ENCODE data around the gene TRIM26. TPM values are rescaled to one million over a fixed set of nuclear protein-coding genes. Genes with fewer than 3 reads are reported as not detected.

Gene TRIM26
- total and polyA plus RNA-seq, 2 of the 8 experiments (the other 6 are each of a cell fraction or from before 2014, with no cell fraction given) = 21.5 to 32.3 TPM

GRCh38 chr6:30156262-30156599 lies 57.0 kb downstream of the TRIM26 start:
- Histone ChIP-seq H3K27me3 (replicated peaks in 1 of 4; ENCODE audit: control insufficient read depth in 3 of 4, extremely low read depth in 1 of 4, insufficient read depth in 3 of 4, low read length in 3 of 4) (peaks cover 0 to 4% (median 1%) of the 10 kb centered on the region in 4 experiments; a peak in 3 of 7 replicates), H2AK5ac (ENCODE audit: low read depth, low read length) (no peak overlapping the region), H3K79me2 (ENCODE audit: control insufficient read depth in 1 of 2, insufficient read depth in 2 of 2, low read length in 2 of 2) (no peaks in the 10 kb centered on the region), H3K9ac (replicated peaks in 1 of 4; ENCODE audit: extremely low read depth in 1 of 4, low read depth in 3 of 4, low read length in 3 of 4) (no peak overlapping the region), H3K27ac (ENCODE audit: low read depth, low read length) (no peak overlapping the region), H3K23ac (ENCODE audit: insufficient read length) (no peak overlapping the region), H3K4me1 (replicated peaks in 1 of 4; ENCODE audit: control insufficient read depth in 3 of 4, insufficient read depth in 4 of 4, low read length in 3 of 4) (no peaks in the 10 kb centered on the region), H3K9me3 (ENCODE audit: insufficient read depth in 2 of 2, low read depth in 1 of 2, low read length in 1 of 2) (no peaks in the 10 kb centered on the region), H2BK15ac (ENCODE audit: low read length) (no peak overlapping the region), H4K91ac (replicated peaks; ENCODE audit: insufficient read length, low read length) (no peak overlapping the region), H3K14ac (ENCODE audit: insufficient read length) (no peak overlapping the region), H3K36me3 (ENCODE audit: control insufficient read depth in 2 of 4, insufficient read depth in 4 of 4, low read length in 3 of 4) (no peaks in the 10 kb centered on the region), H2AFZ (ENCODE audit: low read length) (no peak overlapping the region), H2BK20ac (ENCODE audit: low read length) (no peak overlapping the region), H4K20me1 (replicated peaks in 1 of 2; ENCODE audit: control insufficient read depth in 1 of 2, insufficient read depth in 2 of 2, low read length in 2 of 2) (no peaks in the 10 kb centered on the region), H3K23me2 (ENCODE audit: low read depth, low read length) (no peaks in the 10 kb centered on the region), H3K4me2 (ENCODE audit: insufficient read depth in 1 of 2, low read depth in 2 of 2, low read length in 2 of 2) (no peak overlapping the region), H3K18ac (ENCODE audit: extremely low read depth, low read length) (no peak overlapping the region), H3K4me3 (ENCODE audit: extremely low read depth in 1 of 4, insufficient read depth in 2 of 4, low read depth in 3 of 4, low read length in 4 of 4) (no peak overlapping the region), H2BK120ac (replicated peaks; ENCODE audit: low read depth, low read length) (no peak overlapping the region), H4K8ac (ENCODE audit: extremely low read depth, insufficient read depth, low read length) (no peak overlapping the region), H3K56ac (replicated peaks; ENCODE audit: insufficient read length, low read depth, low read length) (no peak overlapping the region), H2BK12ac (ENCODE audit: low read depth, low read length) (no peak overlapping the region), H3K79me1 (ENCODE audit: low read depth, low read length) (no peaks in the 10 kb centered on the region), H3K4ac (replicated peaks; ENCODE audit: insufficient read length, low read depth, low read length) (no peak overlapping the region), H4K5ac (ENCODE audit: insufficient read length, low read depth, low read length) (no peak overlapping the region), H2BK5ac (ENCODE audit: low read depth, low read length) (no peak overlapping the region)
- DNase-seq (ENCODE audit: low read depth in 1 of 2, low spot score in 2 of 2) = no peak
- no peak for TF ChIP-seq CHD1 (IDR thresholded peaks at IDR 0.05; ENCODE audit: low read depth, low read length)
- no peak for TF ChIP-seq HDAC2 (IDR thresholded peaks at IDR 0.05; ENCODE audit: borderline replicate concordance in 1 of 2, low read depth in 2 of 2, low read length in 2 of 2)
- TF ChIP-seq TCF12 (IDR thresholded peaks at IDR 0.05; ENCODE audit: low read depth, low read length) = no peak
- TF ChIP-seq CBX5 (IDR thresholded peaks at IDR 0.05; ENCODE audit: low read depth, low read length) = no peak
- no peak for TF ChIP-seq RXRA (IDR thresholded peaks at IDR 0.05; ENCODE audit: insufficient read depth, low read depth, low read length)
- POLR2A ChIA-PET (ENCODE audit: partially characterized antibody) = no interaction called here
- 69% methylated on average over 4 of the region's 4 CpGs; no CpG with 5 or more reads in 1 of the 2 experiments for WGBS, 2 experiments (ENCODE audit: extremely low coverage in 1 of 2, insufficient coverage in 1 of 2, insufficient read length in 1 of 2, insufficient replicate concordance in 2 of 2, low coverage in 1 of 2, low lambda C conversion rate in 2 of 2, missing lambda C conversion rate in 1 of 2)
- CTCF ChIA-PET (ENCODE audit: partially characterized antibody) = interaction anchor here (1.8 to 6.9 kb wide), 2 partner anchors 10 to 24 kb away, joined by 5 to 50 read pairs; no protein-coding TSS in a partner anchor
- no peak for FAIRE-seq
